PC-9 (cell line): Measurements from ENCODE around the gene PANK3. TPM values are rescaled to one million over a fixed set of nuclear protein-coding genes. Genes with fewer than 3 reads are reported as not detected.

Source experiments
- BruUV-seq: library from RNA; stranded (reverse); fragments of 400-500 nt; replicated peaks from 2 replicates; lab custom pipeline; 2021; lab: Mats Ljungman, UMichigan
- CTCF ChIA-PET: fragments of 300-600 bp; sonication (Branson Sonifier 250); formaldehyde crosslinking; loops from one replicate; lab custom pipeline; 2022; ENCODE audit warnings: antibody characterized with exemption; lab: Charles Lee
- POLR2A ChIA-PET: fragments of 300-600 bp; sonication (Branson Sonifier 250); formaldehyde crosslinking; loops from one replicate; lab custom pipeline; 2022; ENCODE audit warnings: antibody characterized with exemption; ENCODE audit not compliant: unreplicated experiment; lab: Charles Lee
- DNase-seq, 2 experiments: peaks; one replicate each; pipeline versions ENCODE4 v3.0.0 to v3.0.0-alpha.2; 2015 to 2022; ENCODE audit warnings: mixed read lengths in 1 of 2
- H2AFZ ChIP-seq: fragments of 200-600 bp; sonication (generic); 2 replicates; pipeline ENCODE4 v1.8.1; 2017; ENCODE audit warnings: antibody characterized with exemption
- H3F3A ChIP-seq: fragments of 200-600 bp; sonication (generic); 2 replicates; pipeline ENCODE4 v1.8.1; 2017; ENCODE audit warnings: antibody characterized with exemption, mild to moderate bottlenecking, low read depth; ENCODE audit not compliant: insufficient read depth
- H3K27ac ChIP-seq: fragments of 200-600 bp; sonication (generic); 2 replicates; pipeline ENCODE4 v1.6.1; 2016; ENCODE audit warnings: mixed run types
- H3K27me3 ChIP-seq: fragments of 200-600 bp; sonication (generic); 2 replicates; pipeline ENCODE4 v1.6.1; 2016; ENCODE audit warnings: low read depth, mixed run types; ENCODE audit not compliant: insufficient read depth
- H3K36me3 ChIP-seq: fragments of 200-600 bp; sonication (generic); 2 replicates; pipeline ENCODE4 v1.6.1; 2016; ENCODE audit warnings: low read depth, mixed run types
- H3K4me1 ChIP-seq: fragments of 200-600 bp; sonication (generic); replicated peaks from 2 replicates; pipeline ENCODE4 v1.6.1; 2016; ENCODE audit warnings: mixed run types; ENCODE audit not compliant: insufficient read depth
- H3K4me2 ChIP-seq: fragments of 200-600 bp; sonication (generic); 2 replicates; pipeline ENCODE4 v1.6.1; 2017; ENCODE audit warnings: mixed run types
- H3K4me3 ChIP-seq: fragments of 200-600 bp; sonication (generic); 2 replicates; pipeline ENCODE4 v1.6.1; 2016; ENCODE audit warnings: mixed run types
- H3K79me2 ChIP-seq: fragments of 200-600 bp; sonication (generic); 2 replicates; pipeline ENCODE4 v1.6.1; 2017; ENCODE audit warnings: low read depth, mixed run types
- H3K9me2 ChIP-seq: fragments of 200-600 bp; sonication (generic); 2 replicates; pipeline ENCODE4 v1.8.1; 2017; ENCODE audit warnings: mild to moderate bottlenecking; ENCODE audit not compliant: insufficient read depth
- H3K9me3 ChIP-seq: fragments of 200-600 bp; sonication (generic); 2 replicates; pipeline ENCODE4 v1.8.1; 2016; ENCODE audit warnings: low read depth; ENCODE audit not compliant: insufficient read depth
- H4K20me1 ChIP-seq: fragments of 200-600 bp; sonication (generic); 2 replicates; pipeline ENCODE4 v1.8.1; 2017; ENCODE audit not compliant: insufficient read depth
- EZH2 ChIP-seq: fragments of 200-600 bp; sonication (generic); IDR thresholded peaks from 2 replicates; pipeline ENCODE4 v1.8.0; 2017; ENCODE audit warnings: antibody characterized with exemption, low read depth
- intact Hi-C: fragments of 100-400 bp; cut with micrococcal nuclease; formaldehyde crosslinking; loops from one replicate; pipeline ENCODE4 v1.10.0; 2022; ENCODE audit not compliant: unreplicated experiment
- total RNA-seq: library from RNA; stranded (reverse); gene quantifications from 2 replicates; pipeline ENCODE4 v1.2.3, GENCODE V29; 2021
- TF ChIP-seq, protein P1 (sequence below): fragments of 200-600 bp; sonication (generic); conservative IDR thresholded peaks from 2 replicates; pipeline ENCODE4 v1.6.1; 2017; ENCODE audit warnings: mixed run types, antibody characterized with exemption, mild to moderate bottlenecking, moderate library complexity

The PANK3 gene
- total RNA-seq, 1 experiment from 2014 or later = 60.8 TPM

DNA sequence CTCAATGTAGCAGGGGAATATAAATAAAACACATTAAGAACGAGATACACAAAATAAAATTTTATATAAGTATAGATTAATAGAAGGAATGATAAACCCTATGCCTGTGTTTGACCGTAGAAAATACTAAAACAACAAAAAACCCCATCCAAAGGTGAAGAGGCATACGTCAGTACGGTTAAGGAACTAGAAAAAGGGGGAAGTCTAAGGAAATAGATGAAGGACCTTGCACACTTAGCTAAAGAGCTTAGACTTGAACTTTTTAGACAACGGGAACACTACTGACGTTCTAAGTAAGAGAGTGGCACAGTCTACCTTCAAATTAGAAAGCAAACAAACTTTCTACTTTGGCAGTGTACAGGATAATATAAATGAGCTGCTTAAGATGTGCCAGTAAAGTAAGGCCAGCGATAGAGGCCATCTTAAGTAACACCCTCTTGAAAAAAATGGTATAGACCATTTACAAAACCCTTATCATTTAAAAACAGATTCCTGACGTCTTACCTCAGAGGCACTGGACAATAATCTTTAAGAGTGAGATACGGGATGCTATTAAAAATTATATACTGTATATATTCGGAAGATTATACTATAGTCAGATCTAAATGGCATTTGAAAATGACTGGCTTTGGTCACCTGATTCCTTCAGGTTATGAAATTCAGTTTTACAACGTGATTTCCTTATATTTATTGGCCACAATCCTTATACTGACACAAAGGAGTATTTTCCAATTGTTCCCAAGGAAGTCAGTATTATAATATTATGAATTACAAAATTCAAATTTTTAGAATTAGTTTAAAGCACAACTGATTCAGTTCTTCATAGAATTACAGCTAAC, 8.5 kb downstream of the PANK3 start:
- ChIA-PET POLR2A (interaction anchor here (0.6 kb wide), 1 partner anchor 1903 kb away, joined by 3 read pairs; no protein-coding TSS in a partner anchor), CTCF (no interaction called here)
- peaks cover 61% of the 10 kb centered on the region for H3K79me2 ChIP-seq
- TF ChIP-seq EZH2 = no peak
- TF ChIP-seq, protein P1, sequence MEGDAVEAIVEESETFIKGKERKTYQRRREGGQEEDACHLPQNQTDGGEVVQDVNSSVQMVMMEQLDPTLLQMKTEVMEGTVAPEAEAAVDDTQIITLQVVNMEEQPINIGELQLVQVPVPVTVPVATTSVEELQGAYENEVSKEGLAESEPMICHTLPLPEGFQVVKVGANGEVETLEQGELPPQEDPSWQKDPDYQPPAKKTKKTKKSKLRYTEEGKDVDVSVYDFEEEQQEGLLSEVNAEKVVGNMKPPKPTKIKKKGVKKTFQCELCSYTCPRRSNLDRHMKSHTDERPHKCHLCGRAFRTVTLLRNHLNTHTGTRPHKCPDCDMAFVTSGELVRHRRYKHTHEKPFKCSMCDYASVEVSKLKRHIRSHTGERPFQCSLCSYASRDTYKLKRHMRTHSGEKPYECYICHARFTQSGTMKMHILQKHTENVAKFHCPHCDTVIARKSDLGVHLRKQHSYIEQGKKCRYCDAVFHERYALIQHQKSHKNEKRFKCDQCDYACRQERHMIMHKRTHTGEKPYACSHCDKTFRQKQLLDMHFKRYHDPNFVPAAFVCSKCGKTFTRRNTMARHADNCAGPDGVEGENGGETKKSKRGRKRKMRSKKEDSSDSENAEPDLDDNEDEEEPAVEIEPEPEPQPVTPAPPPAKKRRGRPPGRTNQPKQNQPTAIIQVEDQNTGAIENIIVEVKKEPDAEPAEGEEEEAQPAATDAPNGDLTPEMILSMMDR = no peak
- peaks cover 43% of the 10 kb centered on the region for H4K20me1 ChIP-seq
- no peak overlapping the region for H3K4me2 ChIP-seq
- peaks cover 2% of the 10 kb centered on the region; the same call in 1 of the 2 replicates for H3K4me1 ChIP-seq
- H2AFZ ChIP-seq = no peak overlapping the region
- DNase-seq = no peak
- H3K27me3 ChIP-seq = no peaks in the 10 kb centered on the region
- H3K27ac ChIP-seq = no peak overlapping the region
- no peaks in the 10 kb centered on the region for H3K9me3 ChIP-seq
- no peaks in the 10 kb centered on the region for H3F3A ChIP-seq
- H3K36me3 ChIP-seq = peaks cover 20% of the 10 kb centered on the region
- intact Hi-C loops = loop anchor here (10.0 kb wide), 1 partner anchor 86 kb away; the partner anchor contains the start of gene RARS1
- H3K4me3 ChIP-seq = no peak overlapping the region
- H3K9me2 ChIP-seq = no peaks in the 10 kb centered on the region
- BruUV-seq = no TSS peak

- ChIA-PET CTCF (no interaction called here), POLR2A (no interaction called here)
- intact Hi-C loops = no loop called here
- no peak overlapping the region for H2AFZ ChIP-seq
- H3K27ac ChIP-seq = no peak overlapping the region
- H3K4me1 ChIP-seq = no peaks in the 10 kb centered on the region
- peaks cover 27% of the 10 kb centered on the region for H4K20me1 ChIP-seq
- no peak overlapping the region for H3K4me2 ChIP-seq
- no peak for DNase-seq
- H3K79me2 ChIP-seq = peaks cover 45% of the 10 kb centered on the region
- H3K4me3 ChIP-seq = no peak overlapping the region
- H3K27me3 ChIP-seq = no peaks in the 10 kb centered on the region
- TF ChIP-seq EZH2 = no peak
- TF ChIP-seq, protein P1 = no peak
- no TSS peak for BruUV-seq
- no peaks in the 10 kb centered on the region for H3F3A ChIP-seq
- H3K36me3 ChIP-seq = peaks cover 22% of the 10 kb centered on the region; the same call in 1 of the 2 replicates
- no peaks in the 10 kb centered on the region for H3K9me2 ChIP-seq
- H3K9me3 ChIP-seq = no peaks in the 10 kb centered on the region
Measured at GRCh38 chr5:168568738-168569137, 10.4 kb downstream of the PANK3 start.

- POLR2A ChIA-PET = no interaction called here
- intact Hi-C loops = no loop called here
- no peaks in the 10 kb centered on the region for H3K9me3 ChIP-seq
- H3K79me2 ChIP-seq = peaks cover 7% of the 10 kb centered on the region
- no peak for TF ChIP-seq EZH2
- TF ChIP-seq, protein P1 = no peak
- DNase-seq = no peak
- no peak overlapping the region for H3K4me3 ChIP-seq
- no peak overlapping the region for H3K4me2 ChIP-seq
- no peak overlapping the region for H2AFZ ChIP-seq
- H3K9me2 ChIP-seq = no peaks in the 10 kb centered on the region
- H3K4me1 ChIP-seq = no peaks in the 10 kb centered on the region
- H3K27me3 ChIP-seq = no peaks in the 10 kb centered on the region
- no TSS peak for BruUV-seq
- no peaks in the 10 kb centered on the region for H3F3A ChIP-seq
- H3K27ac ChIP-seq = no peak overlapping the region
- H4K20me1 ChIP-seq = peaks cover 16% of the 10 kb centered on the region
- H3K36me3 ChIP-seq = peaks cover 43% of the 10 kb centered on the region
- CTCF ChIA-PET = no interaction called here
Measured at GRCh38 chr5:168563959-168564358, 15.2 kb downstream of the PANK3 start.
